Neural progenitor cell (in vitro differentiated cells): ENCODE data around the gene RASL10A.

Experiments used
- EZH2 ChIP-seq: fragments of 200-600 bp; sonication (generic); IDR thresholded peaks from 2 replicates; pipeline ENCODE4 v1.6.1; 2017; ENCODE audit warnings: antibody characterized with exemption, mild to moderate bottlenecking, moderate library complexity
- EZH2phosphoT487 ChIP-seq: fragments of 200-600 bp; sonication (generic); IDR thresholded peaks from 2 replicates; pipeline ENCODE4 v1.6.1; 2017; ENCODE audit warnings: antibody characterized with exemption
- TF ChIP-seq, protein P1 (sequence below): fragments of 200-600 bp; sonication (generic); IDR thresholded peaks from 2 replicates; pipeline ENCODE4 v1.5.1; 2017; ENCODE audit warnings: antibody characterized with exemption, mild to moderate bottlenecking

GRCh38 chr22:29269230-29269604 lies 46.3 kb downstream of the RASL10A start:
- TF ChIP-seq, protein P1, sequence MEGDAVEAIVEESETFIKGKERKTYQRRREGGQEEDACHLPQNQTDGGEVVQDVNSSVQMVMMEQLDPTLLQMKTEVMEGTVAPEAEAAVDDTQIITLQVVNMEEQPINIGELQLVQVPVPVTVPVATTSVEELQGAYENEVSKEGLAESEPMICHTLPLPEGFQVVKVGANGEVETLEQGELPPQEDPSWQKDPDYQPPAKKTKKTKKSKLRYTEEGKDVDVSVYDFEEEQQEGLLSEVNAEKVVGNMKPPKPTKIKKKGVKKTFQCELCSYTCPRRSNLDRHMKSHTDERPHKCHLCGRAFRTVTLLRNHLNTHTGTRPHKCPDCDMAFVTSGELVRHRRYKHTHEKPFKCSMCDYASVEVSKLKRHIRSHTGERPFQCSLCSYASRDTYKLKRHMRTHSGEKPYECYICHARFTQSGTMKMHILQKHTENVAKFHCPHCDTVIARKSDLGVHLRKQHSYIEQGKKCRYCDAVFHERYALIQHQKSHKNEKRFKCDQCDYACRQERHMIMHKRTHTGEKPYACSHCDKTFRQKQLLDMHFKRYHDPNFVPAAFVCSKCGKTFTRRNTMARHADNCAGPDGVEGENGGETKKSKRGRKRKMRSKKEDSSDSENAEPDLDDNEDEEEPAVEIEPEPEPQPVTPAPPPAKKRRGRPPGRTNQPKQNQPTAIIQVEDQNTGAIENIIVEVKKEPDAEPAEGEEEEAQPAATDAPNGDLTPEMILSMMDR = no peak
- TF ChIP-seq EZH2 = no peak
- no peak for TF ChIP-seq EZH2phosphoT487
